Mesendoderm (in vitro differentiated cells): ENCODE data around the gene PPP1R9B.

Experiments
- DNase-seq: peaks from one replicate; pipeline ENCODE4 v3.0.0; 2013
- H2AK5ac ChIP-seq: 2 replicates; pipeline ENCODE4 v1.6.1; 2013; ENCODE audit warnings: low read length, inconsistent platforms
- H2BK120ac ChIP-seq: 2 replicates; pipeline ENCODE4 v1.6.1; 2013; ENCODE audit warnings: low read depth, mild to moderate bottlenecking, low read length, moderate library complexity, mixed read lengths
- H2BK15ac ChIP-seq: replicated peaks from 2 replicates; pipeline ENCODE4 v1.6.1; 2013; ENCODE audit warnings: low read depth, mild to moderate bottlenecking, moderate library complexity
- H2BK5ac ChIP-seq: 2 replicates; pipeline ENCODE4 v1.6.1; 2013; ENCODE audit warnings: low read length, inconsistent platforms
- H3K18ac ChIP-seq: 2 replicates; pipeline ENCODE4 v1.6.1; 2013; ENCODE audit warnings: mild to moderate bottlenecking, low read length, mixed read lengths
- H3K23ac ChIP-seq: one replicate; pipeline ENCODE4 v1.6.1; 2013; ENCODE audit warnings: low read length
- H3K27ac ChIP-seq: 2 replicates; pipeline ENCODE4 v1.5.1; 2013; ENCODE audit warnings: low read depth, mild to moderate bottlenecking, inconsistent platforms, low read length, moderate library complexity
- H3K27me3 ChIP-seq: 2 replicates; pipeline ENCODE4 v1.6.1; 2013; ENCODE audit warnings: low read length, control low read depth, mild to moderate bottlenecking, inconsistent platforms; ENCODE audit not compliant: insufficient read depth, poor library complexity
- H3K36me3 ChIP-seq: 2 replicates; pipeline ENCODE4 v1.6.1; 2013; ENCODE audit warnings: low read length, inconsistent platforms; ENCODE audit not compliant: control insufficient read depth, insufficient read depth
- H3K4ac ChIP-seq: one replicate; pipeline ENCODE4 v1.6.1; 2013; ENCODE audit warnings: low read depth, mild to moderate bottlenecking, low read length, moderate library complexity
- H3K4me1 ChIP-seq: 2 replicates; pipeline ENCODE4 v1.6.1; 2013; ENCODE audit warnings: low read depth, low read length, inconsistent platforms; ENCODE audit not compliant: control insufficient read depth
- H3K4me2 ChIP-seq: 2 replicates; pipeline ENCODE4 v1.6.1; 2013; ENCODE audit warnings: low read length
- H3K4me3 ChIP-seq: 2 replicates; pipeline ENCODE4 v1.5.1; 2013; ENCODE audit warnings: mild to moderate bottlenecking, low read length
- H3K56ac ChIP-seq: one replicate; pipeline ENCODE4 v1.6.1; 2013; ENCODE audit warnings: low read length
- H3K79me1 ChIP-seq: 2 replicates; pipeline ENCODE4 v1.6.1; 2013; ENCODE audit warnings: low read length, inconsistent platforms
- H3K79me2 ChIP-seq: 2 replicates; pipeline ENCODE4 v1.6.1; 2013; ENCODE audit warnings: mild to moderate bottlenecking, low read length; ENCODE audit not compliant: control insufficient read depth, insufficient read depth
- H3K9ac ChIP-seq: 2 replicates; pipeline ENCODE4 v1.6.1; 2013; ENCODE audit warnings: low read length, inconsistent platforms
- H4K5ac ChIP-seq: one replicate; pipeline ENCODE4 v1.6.1; 2013; ENCODE audit warnings: low read length
- H4K8ac ChIP-seq: one replicate; pipeline ENCODE4 v1.6.1; 2013; ENCODE audit warnings: low read depth, mild to moderate bottlenecking, control low read depth, low read length, moderate library complexity
- WGBS: extraction: QIAGEN DNeasy Blood & Tissue Kit; methylation state at CpG from one replicate; pipeline ENCODE4 v1.1.7; 2013; ENCODE audit warnings: low lambda C conversion rate, missing lambda C conversion rate; ENCODE audit not compliant: insufficient coverage; ENCODE audit errors: extremely low coverage; 5-methylcytosine and 5-hydroxymethylcytosine counted together

PPP1R9B gene

GRCh38 chr17:50112694-50113093, 37.8 kb downstream of the PPP1R9B start:
- no peaks in the 10 kb centered on the region for H3K79me1 ChIP-seq
- no peak overlapping the region for H3K23ac ChIP-seq

GRCh38 chr17:50111673-50112655, 38.5 kb downstream of the PPP1R9B start:
- H4K5ac ChIP-seq = no peak overlapping the region
- DNase-seq = no peak
- H2BK120ac ChIP-seq = no peak overlapping the region
- H4K8ac ChIP-seq = no peak overlapping the region
- H2AK5ac ChIP-seq = no peak overlapping the region
- no peaks in the 10 kb centered on the region for H3K27me3 ChIP-seq
- peaks cover 2% of the 10 kb centered on the region for H3K4me1 ChIP-seq
- H3K79me1 ChIP-seq = no peaks in the 10 kb centered on the region
- H3K23ac ChIP-seq = no peak overlapping the region
- H3K18ac ChIP-seq = no peak overlapping the region
- no peaks in the 10 kb centered on the region for H3K36me3 ChIP-seq
- H3K56ac ChIP-seq = peak overlapping the region; percentile 44
- H2BK5ac ChIP-seq = no peak overlapping the region
- peak overlapping the region; percentile 38 for H3K9ac ChIP-seq
- WGBS = no CpG with 5 or more reads among the region's 14 CpGs
- no peak overlapping the region for H3K4ac ChIP-seq
- H3K4me3 ChIP-seq = no peak overlapping the region
- H3K27ac ChIP-seq = no peak overlapping the region
- no peak overlapping the region for H3K4me2 ChIP-seq
- no peaks in the 10 kb centered on the region for H3K79me2 ChIP-seq
- H2BK15ac ChIP-seq = no peak overlapping the region

More at GRCh38 chr17:50112694-50113093, 37.8 kb downstream of the PPP1R9B start:
- no peaks in the 10 kb centered on the region for H3K36me3 ChIP-seq
- H3K18ac ChIP-seq = no peak overlapping the region
- H3K4ac ChIP-seq = no peak overlapping the region
- no peak overlapping the region for H2AK5ac ChIP-seq
- no peaks in the 10 kb centered on the region for H3K79me2 ChIP-seq
- no CpG with 5 or more reads among the region's 17 CpGs for WGBS
- H4K8ac ChIP-seq = no peak overlapping the region
- H3K9ac ChIP-seq = no peak overlapping the region
- H2BK5ac ChIP-seq = no peak overlapping the region
- no peak overlapping the region for H3K4me3 ChIP-seq
- H3K27me3 ChIP-seq = no peaks in the 10 kb centered on the region
- H2BK120ac ChIP-seq = no peak overlapping the region
- no peak overlapping the region for H2BK15ac ChIP-seq
- no peak overlapping the region for H3K4me2 ChIP-seq
- no peak overlapping the region for H4K5ac ChIP-seq
- H3K56ac ChIP-seq = no peak overlapping the region
- no peak overlapping the region for H3K27ac ChIP-seq
- DNase-seq = no peak
- peaks cover 2% of the 10 kb centered on the region for H3K4me1 ChIP-seq

- Histone ChIP-seq H2BK120ac (no peak overlapping the region), H3K27ac (no peak overlapping the region), H2AK5ac (no peak overlapping the region), H4K5ac (no peak overlapping the region), H3K4me1 (peaks cover 2% of the 10 kb centered on the region), H3K9ac (no peak overlapping the region), H4K8ac (no peak overlapping the region), H3K4me2 (no peak overlapping the region), H2BK5ac (no peak overlapping the region), H3K23ac (no peak overlapping the region), H3K56ac (no peak overlapping the region), H3K4ac (no peak overlapping the region), H3K4me3 (no peak overlapping the region), H3K27me3 (no peaks in the 10 kb centered on the region), H2BK15ac (no peak overlapping the region), H3K79me2 (no peaks in the 10 kb centered on the region), H3K36me3 (no peaks in the 10 kb centered on the region), H3K79me1 (no peaks in the 10 kb centered on the region), H3K18ac (no peak overlapping the region)
- DNase-seq = no peak
- WGBS = no CpG with 5 or more reads among the region's 19 CpGs
Observed at GRCh38 chr17:50110591-50111349, 39.7 kb downstream of the PPP1R9B start.

- Histone ChIP-seq H3K18ac (no peak overlapping the region), H3K4me2 (no peak overlapping the region), H3K4me1 (peaks cover 2% of the 10 kb centered on the region), H2BK15ac (no peak overlapping the region), H3K27ac (no peak overlapping the region), H3K27me3 (no peaks in the 10 kb centered on the region), H3K79me2 (no peaks in the 10 kb centered on the region), H3K4ac (no peak overlapping the region), H3K9ac (no peak overlapping the region), H3K23ac (no peak overlapping the region), H2BK120ac (no peak overlapping the region), H4K5ac (no peak overlapping the region), H3K79me1 (no peaks in the 10 kb centered on the region), H3K4me3 (no peak overlapping the region), H4K8ac (no peak overlapping the region), H3K56ac (no peak overlapping the region), H2BK5ac (no peak overlapping the region), H3K36me3 (no peaks in the 10 kb centered on the region), H2AK5ac (no peak overlapping the region)
- DNase-seq = no peak
- WGBS = no CpG with 5 or more reads among the region's 19 CpGs
Observed at GRCh38 chr17:50109785-50110184, 40.7 kb downstream of the PPP1R9B start.

GRCh38 chr17:50109207-50109606, 41.3 kb downstream of the PPP1R9B start:
- no CpG with 5 or more reads among the region's 7 CpGs for WGBS
- Histone ChIP-seq H2BK120ac (no peak overlapping the region), H3K18ac (no peak overlapping the region), H3K4me1 (peaks cover 2% of the 10 kb centered on the region), H3K27ac (no peak overlapping the region), H3K23ac (no peak overlapping the region), H3K56ac (no peak overlapping the region), H3K79me1 (no peaks in the 10 kb centered on the region), H3K27me3 (no peaks in the 10 kb centered on the region), H4K5ac (no peak overlapping the region), H2BK15ac (no peak overlapping the region), H2AK5ac (no peak overlapping the region), H3K36me3 (no peaks in the 10 kb centered on the region), H3K9ac (no peak overlapping the region), H3K4ac (no peak overlapping the region), H2BK5ac (no peak overlapping the region), H3K4me2 (no peak overlapping the region), H3K4me3 (no peak overlapping the region), H4K8ac (no peak overlapping the region), H3K79me2 (no peaks in the 10 kb centered on the region)
- DNase-seq = no peak
